Suprapubic skin (tissue), 4 donors: Measurements from ENCODE around the gene CAMK1D. TPM values are rescaled to one million over a fixed set of nuclear protein-coding genes. Genes with fewer than 3 reads are reported as not detected.
A peak's percentile ranks its signal among the peaks of the same experiment; 100 is the strongest.

ENCODE experiments used
- DNase-seq, 2 donors: peaks; one replicate each; pipeline ENCODE4 v3.0.0-alpha.2; 2019; ENCODE audit warnings: low spot score in 2 of 2
- H3K27ac ChIP-seq: fragments of 200-600 bp; sonication (generic); one replicate; pipeline ENCODE4 v1.5.1; 2019
- H3K27me3 ChIP-seq: fragments of 200-600 bp; sonication (generic); one replicate; pipeline ENCODE4 v1.5.1; 2019
- H3K36me3 ChIP-seq: fragments of 200-600 bp; sonication (generic); one replicate; pipeline ENCODE4 v1.5.1; 2019
- H3K4me1 ChIP-seq: fragments of 200-600 bp; sonication (generic); one replicate; pipeline ENCODE4 v1.5.1; 2019
- H3K4me3 ChIP-seq: fragments of 200-600 bp; sonication (generic); one replicate; pipeline ENCODE4 v1.5.1; 2019; ENCODE audit warnings: mild to moderate bottlenecking
- H3K9me3 ChIP-seq: fragments of 200-600 bp; sonication (generic); one replicate; pipeline ENCODE4 v1.5.1; 2019
- EP300 ChIP-seq: sonication (generic); formaldehyde crosslinking; IDR thresholded peaks from one replicate; pipeline ENCODE4 v1.6.1; 2017; ENCODE audit warnings: antibody characterized with exemption
- POLR2A ChIP-seq, 2 donors: fragments of 450-650 bp; IDR thresholded peaks; one replicate each; pipeline ENCODE4 v1.6.1; 2017; ENCODE audit warnings: antibody characterized with exemption in 2 of 2, mild to moderate bottlenecking in 2 of 2, moderate library complexity in 2 of 2
- POLR2AphosphoS5 ChIP-seq, 3 donors: sonication (generic); formaldehyde crosslinking; IDR thresholded peaks; one replicate each; pipeline ENCODE4 v1.6.1; 2017; ENCODE audit warnings: antibody characterized with exemption in 3 of 3
- WGBS: methylation state at CpG from one replicate; pipeline ENCODE4 v1.1.5; 2018; 5-methylcytosine and 5-hydroxymethylcytosine counted together
- total RNA-seq, 4 donors: library from RNA; depleted of rRNA; stranded (reverse); fragments of >200 nt; gene quantifications; one replicate each; pipeline ENCODE4 v1.1.0, GENCODE V29; 2016
- TF ChIP-seq, protein P1 (sequence below), 2 donors: fragments of 200-600 bp in 1 of 2; fragments of 450-650 bp in 1 of 2; sonication (generic) in 1 of 2; IDR thresholded peaks; one replicate each; pipeline ENCODE4 v1.5.1; 2016 to 2019; ENCODE audit warnings: antibody characterized with exemption in 2 of 2, mild to moderate bottlenecking in 1 of 2, moderate library complexity in 1 of 2

The CAMK1D gene
- total RNA-seq, 4 donors from 2014 or later = 26.4 to 31.3 (median 30.2) TPM

- no peaks in the 10 kb centered on the region for H3K27me3 ChIP-seq
- no peaks in the 10 kb centered on the region for H3K9me3 ChIP-seq
- H3K4me1 ChIP-seq = peaks cover 5% of the 10 kb centered on the region
- no peak overlapping the region for H3K27ac ChIP-seq
- TF ChIP-seq EP300 (no peak), POLR2A (IDR thresholded peaks at IDR 0.05) (no peak), POLR2AphosphoS5 (IDR thresholded peaks at IDR 0.05) (no peak)
- TF ChIP-seq, protein P1, sequence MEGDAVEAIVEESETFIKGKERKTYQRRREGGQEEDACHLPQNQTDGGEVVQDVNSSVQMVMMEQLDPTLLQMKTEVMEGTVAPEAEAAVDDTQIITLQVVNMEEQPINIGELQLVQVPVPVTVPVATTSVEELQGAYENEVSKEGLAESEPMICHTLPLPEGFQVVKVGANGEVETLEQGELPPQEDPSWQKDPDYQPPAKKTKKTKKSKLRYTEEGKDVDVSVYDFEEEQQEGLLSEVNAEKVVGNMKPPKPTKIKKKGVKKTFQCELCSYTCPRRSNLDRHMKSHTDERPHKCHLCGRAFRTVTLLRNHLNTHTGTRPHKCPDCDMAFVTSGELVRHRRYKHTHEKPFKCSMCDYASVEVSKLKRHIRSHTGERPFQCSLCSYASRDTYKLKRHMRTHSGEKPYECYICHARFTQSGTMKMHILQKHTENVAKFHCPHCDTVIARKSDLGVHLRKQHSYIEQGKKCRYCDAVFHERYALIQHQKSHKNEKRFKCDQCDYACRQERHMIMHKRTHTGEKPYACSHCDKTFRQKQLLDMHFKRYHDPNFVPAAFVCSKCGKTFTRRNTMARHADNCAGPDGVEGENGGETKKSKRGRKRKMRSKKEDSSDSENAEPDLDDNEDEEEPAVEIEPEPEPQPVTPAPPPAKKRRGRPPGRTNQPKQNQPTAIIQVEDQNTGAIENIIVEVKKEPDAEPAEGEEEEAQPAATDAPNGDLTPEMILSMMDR (IDR thresholded peaks at IDR 0.05) = no peak
- 91% methylated on average over 3 of the region's 3 CpGs for WGBS
- no peaks in the 10 kb centered on the region for H3K36me3 ChIP-seq
- no peak for DNase-seq
- H3K4me3 ChIP-seq = no peak overlapping the region
These were observed 222.9 kb downstream of the CAMK1D start for GRCh38 chr10:12572281-12572680.

- Histone ChIP-seq H3K36me3 (no peaks in the 10 kb centered on the region), H3K4me3 (no peak overlapping the region), H3K4me1 (peaks cover 10% of the 10 kb centered on the region), H3K27me3 (no peaks in the 10 kb centered on the region), H3K9me3 (peaks cover 3% of the 10 kb centered on the region), H3K27ac (no peak overlapping the region)
- WGBS = 94% methylated on average over 7 of the region's 7 CpGs
- TF ChIP-seq POLR2AphosphoS5 (IDR thresholded peaks at IDR 0.05) (no peak), EP300 (no peak), POLR2A (IDR thresholded peaks at IDR 0.05) (no peak)
- TF ChIP-seq, protein P1 (IDR thresholded peaks at IDR 0.05) = no peak
- DNase-seq = no peak
These were observed 228.3 kb downstream of the CAMK1D start for GRCh38 chr10:12577610-12578009.

DNA sequence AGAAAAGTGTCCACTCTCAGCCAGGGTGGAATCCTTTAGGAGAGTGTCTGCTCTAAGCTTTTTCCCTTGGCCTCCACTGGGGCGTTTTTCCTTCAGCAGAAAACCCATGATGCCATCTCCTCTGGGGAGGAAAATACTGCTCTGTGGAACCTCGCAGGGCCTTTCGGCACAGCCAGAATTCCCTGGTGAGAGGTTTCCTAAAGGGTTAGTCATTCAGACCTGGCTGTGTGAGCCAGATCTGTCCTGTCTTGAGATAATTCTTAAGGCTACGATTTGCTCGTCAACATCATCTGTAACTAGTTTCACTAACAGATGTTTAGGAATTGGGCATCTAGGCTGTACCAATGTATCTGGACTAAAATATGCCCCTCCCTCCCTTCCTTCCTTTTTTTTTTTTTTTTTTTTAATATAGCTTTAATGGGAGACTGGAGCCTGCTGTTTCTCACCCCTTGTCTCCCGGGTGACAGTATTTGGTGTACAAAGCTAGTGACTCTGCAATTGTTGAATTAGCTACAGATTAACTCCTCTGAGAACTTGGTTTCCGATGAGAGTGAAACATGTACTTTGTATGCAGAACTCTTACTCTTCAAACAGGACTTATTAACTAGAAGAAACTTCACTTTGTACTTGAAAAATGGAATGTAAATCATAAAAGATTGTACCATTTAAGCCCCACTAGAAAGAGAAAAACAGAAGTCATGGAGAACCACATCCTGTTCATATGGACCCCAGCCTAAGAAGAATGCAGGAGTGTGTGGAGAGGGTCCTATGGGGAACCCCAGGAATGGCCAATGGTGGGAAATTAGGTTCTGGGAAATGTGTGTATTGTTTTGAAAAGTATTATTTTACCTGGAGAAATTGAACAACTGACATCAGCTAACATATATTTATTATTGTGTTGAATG is 230.9 kb downstream of the CAMK1D start:
- DNase-seq = no peak
- TF ChIP-seq, protein P1 (IDR thresholded peaks at IDR 0.05) = no peak
- TF ChIP-seq EP300 = no peak
- TF ChIP-seq POLR2AphosphoS5 (IDR thresholded peaks at IDR 0.05) = no peak
- TF ChIP-seq POLR2A (IDR thresholded peaks at IDR 0.05) = no peak
- H3K4me3 ChIP-seq = no peak overlapping the region
- peaks cover 3% of the 10 kb centered on the region for H3K9me3 ChIP-seq
- no peaks in the 10 kb centered on the region for H3K36me3 ChIP-seq
- H3K27me3 ChIP-seq = no peaks in the 10 kb centered on the region
- WGBS = 44% methylated on average over 7 of the region's 7 CpGs
- H3K27ac ChIP-seq = peak overlapping the region; percentile 41
- peaks cover 10% of the 10 kb centered on the region for H3K4me1 ChIP-seq

GRCh38 chr10:12583891-12584595 is 234.7 kb downstream of the CAMK1D start:
- WGBS = 91% methylated on average over 5 of the region's 5 CpGs
- TF ChIP-seq POLR2AphosphoS5 (IDR thresholded peaks at IDR 0.05) (no peak), POLR2A (IDR thresholded peaks at IDR 0.05) (no peak), EP300 (no peak)
- TF ChIP-seq, protein P1 (IDR thresholded peaks at IDR 0.05) = no peak
- Histone ChIP-seq H3K36me3 (no peaks in the 10 kb centered on the region), H3K9me3 (peaks cover 3% of the 10 kb centered on the region), H3K4me3 (no peak overlapping the region), H3K4me1 (peaks cover 32% of the 10 kb centered on the region), H3K27me3 (no peaks in the 10 kb centered on the region), H3K27ac (no peak overlapping the region)
- no peak for DNase-seq

DNA sequence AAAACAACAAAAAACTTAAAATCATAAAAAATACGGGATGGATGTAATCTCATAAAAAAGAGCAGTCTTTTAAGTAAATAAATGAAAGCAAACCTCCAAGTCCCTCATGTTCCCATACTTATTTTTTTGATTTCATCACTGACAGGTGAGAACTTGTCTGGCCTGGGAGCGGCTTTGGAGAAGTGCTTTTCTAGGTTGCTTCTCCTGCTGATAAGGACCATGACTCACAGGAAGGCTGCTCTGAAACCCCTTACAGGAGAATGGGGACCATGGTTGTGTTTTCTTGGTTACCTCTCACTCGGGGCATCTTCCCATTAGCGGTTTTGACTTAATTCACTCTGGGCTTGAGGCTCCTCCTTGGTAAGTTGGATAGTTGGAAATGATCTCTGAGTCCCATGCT is 237.4 kb downstream of the CAMK1D start:
- TF ChIP-seq, protein P1 (IDR thresholded peaks at IDR 0.05) = no peak
- TF ChIP-seq POLR2AphosphoS5 (IDR thresholded peaks at IDR 0.05) = no peak
- TF ChIP-seq EP300 = no peak
- TF ChIP-seq POLR2A (IDR thresholded peaks at IDR 0.05) = no peak
- peaks cover 3% of the 10 kb centered on the region for H3K9me3 ChIP-seq
- H3K4me1 ChIP-seq = peaks cover 37% of the 10 kb centered on the region
- no peak overlapping the region for H3K4me3 ChIP-seq
- no peak for DNase-seq
- peak overlapping the region; percentile 66 for H3K27ac ChIP-seq
- H3K36me3 ChIP-seq = no peaks in the 10 kb centered on the region
- H3K27me3 ChIP-seq = no peaks in the 10 kb centered on the region
- 56% methylated on average over 4 of the region's 4 CpGs for whole genome bisulfite sequencing
